22Rv1 (cell line): ENCODE measurements around the gene SLC1A2.

Experiments
- ZFX ChIP-seq: fragments of 450-650 bp; IDR thresholded peaks from 2 replicates; pipeline ENCODE4 v1.6.1; 2017; ENCODE audit warnings: antibody characterized with exemption, borderline replicate concordance
- TF ChIP-seq, protein P1 (sequence below): fragments of 450-650 bp; IDR thresholded peaks from 2 replicates; pipeline ENCODE4 v1.5.1; 2017; ENCODE audit warnings: mild to moderate bottlenecking

- TF ChIP-seq, protein P1, sequence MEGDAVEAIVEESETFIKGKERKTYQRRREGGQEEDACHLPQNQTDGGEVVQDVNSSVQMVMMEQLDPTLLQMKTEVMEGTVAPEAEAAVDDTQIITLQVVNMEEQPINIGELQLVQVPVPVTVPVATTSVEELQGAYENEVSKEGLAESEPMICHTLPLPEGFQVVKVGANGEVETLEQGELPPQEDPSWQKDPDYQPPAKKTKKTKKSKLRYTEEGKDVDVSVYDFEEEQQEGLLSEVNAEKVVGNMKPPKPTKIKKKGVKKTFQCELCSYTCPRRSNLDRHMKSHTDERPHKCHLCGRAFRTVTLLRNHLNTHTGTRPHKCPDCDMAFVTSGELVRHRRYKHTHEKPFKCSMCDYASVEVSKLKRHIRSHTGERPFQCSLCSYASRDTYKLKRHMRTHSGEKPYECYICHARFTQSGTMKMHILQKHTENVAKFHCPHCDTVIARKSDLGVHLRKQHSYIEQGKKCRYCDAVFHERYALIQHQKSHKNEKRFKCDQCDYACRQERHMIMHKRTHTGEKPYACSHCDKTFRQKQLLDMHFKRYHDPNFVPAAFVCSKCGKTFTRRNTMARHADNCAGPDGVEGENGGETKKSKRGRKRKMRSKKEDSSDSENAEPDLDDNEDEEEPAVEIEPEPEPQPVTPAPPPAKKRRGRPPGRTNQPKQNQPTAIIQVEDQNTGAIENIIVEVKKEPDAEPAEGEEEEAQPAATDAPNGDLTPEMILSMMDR = no peak
- no peak for TF ChIP-seq ZFX
Observed at GRCh38 chr11:35366798-35367197, 52.6 kb downstream of the SLC1A2 start.
